HG03354 (cell line): ENCODE results near the gene MAP1LC3A.
"Not testable (repeated sequence)": the region's sequence is repeated elsewhere in the genome, so short reads cannot be mapped to it uniquely, and the experiment has no call there.

ENCODE experiments used
- ATAC-seq: cut with Tn5 transposase; IDR thresholded peaks from one replicate; pipeline ENCODE4 v1.9.1; 2021; ENCODE audit warnings: mild to moderate bottlenecking; ENCODE audit not compliant: unreplicated experiment, poor library complexity, severe bottlenecking

Gene MAP1LC3A

GRCh38 chr20:34558320-34559218, at the start of gene MAP1LC3A:
MAP1LC3A (plus strand) TSS chr20:34558718; CDS start chr20:34558869, 151 bp downstream.
- ATAC-seq = peak; percentile 58

GRCh38 chr20:34510575-34510974, 47.9 kb upstream of the MAP1LC3A start:
- ATAC-seq = no peak

GRCh38 chr20:34511891-34512265, 46.6 kb upstream of the MAP1LC3A start:
- no peak for ATAC-seq

GRCh38 chr20:34512266-34512954, 46.1 kb upstream of the MAP1LC3A start:
- no peak for ATAC-seq

GRCh38 chr20:34512955-34513419, 45.5 kb upstream of the MAP1LC3A start:
- ATAC-seq = no peak

- not testable (repeated sequence) for ATAC-seq
These were observed 44.5 kb upstream of the MAP1LC3A start for GRCh38 chr20:34514034-34514433.

GRCh38 chr20:34514897-34515483, 43.5 kb upstream of the MAP1LC3A start:
- no peak for ATAC-seq

- ATAC-seq = peak; percentile 58
These were observed 42.9 kb upstream of the MAP1LC3A start for GRCh38 chr20:34515484-34516246.

- ATAC-seq = peak; percentile 75
These were observed 42.0 kb upstream of the MAP1LC3A start, which contains the start of gene DYNLRB1 for GRCh38 chr20:34516247-34517113. DYNLRB1 (plus strand) TSS chr20:34516422; CDS start chr20:34516459, 37 bp downstream.

GRCh38 chr20:34517114-34517505, 41.4 kb upstream of the MAP1LC3A start:
- no peak for ATAC-seq

- not testable (repeated sequence) for ATAC-seq
These were observed 39.7 kb upstream of the MAP1LC3A start for GRCh38 chr20:34518863-34519262.

- not testable (repeated sequence) for ATAC-seq
These were observed 38.7 kb upstream of the MAP1LC3A start for GRCh38 chr20:34519841-34520240.

GRCh38 chr20:34522969-34523871, 35.3 kb upstream of the MAP1LC3A start:
- ATAC-seq = peak; percentile 47

- ATAC-seq = no peak
These were observed 34.1 kb upstream of the MAP1LC3A start for GRCh38 chr20:34524426-34524825.

- no peak for ATAC-seq
These were observed 33.2 kb upstream of the MAP1LC3A start for GRCh38 chr20:34525342-34525708.

GRCh38 chr20:34525709-34526416, 32.7 kb upstream of the MAP1LC3A start:
- ATAC-seq = no peak

GRCh38 chr20:34526466-34526865, 32.1 kb upstream of the MAP1LC3A start:
- ATAC-seq = no peak
